ENCODE results near the gene TRPM5. TPM values are rescaled to one million over a fixed set of nuclear protein-coding genes. Genes with fewer than 3 reads are reported as not detected.

The TRPM5 gene
- total RNA-seq, 1 donor from 2014 or later: 0.34 TPM

- H3K79me2 ChIP-seq (ENCODE audit: low read depth): no peaks in the 10 kb centered on the region
- no peaks in the 10 kb centered on the region for H3K36me3 Mint-ChIP-seq
- H3K4me3 Mint-ChIP-seq: no peak overlapping the region
- no peak overlapping the region for H3K9ac ChIP-seq
- peaks cover 2% of the 10 kb centered on the region for H3K27me3 Mint-ChIP-seq (ENCODE audit: insufficient read depth, low read depth)
- no peaks in the 10 kb centered on the region for H3K9me3 ChIP-seq (ENCODE audit: low read depth)
- H3K27ac Mint-ChIP-seq: no peak overlapping the region
- no peaks in the 10 kb centered on the region for H3K4me1 ChIP-seq
- H3K27me3 ChIP-seq: peaks cover 35% of the 10 kb centered on the region
- H3F3A ChIP-seq (ENCODE audit: low read depth): no peaks in the 10 kb centered on the region
- no peaks in the 10 kb centered on the region for H4K20me1 ChIP-seq (ENCODE audit: low read depth)
- no peak overlapping the region for H2AFZ ChIP-seq (replicated peaks)
- TF ChIP-seq CTCF (IDR thresholded peaks at IDR 0.05) (no peak), EZH2phosphoT487 (IDR thresholded peaks at IDR 0.05) (no peak), EZH2 (IDR thresholded peaks at IDR 0.05) (no peak)
- H3K4me1 Mint-ChIP-seq: no peaks in the 10 kb centered on the region
- H3K9me3 Mint-ChIP-seq: no peaks in the 10 kb centered on the region
- H3K4me2 ChIP-seq: no peak overlapping the region
- no peak for DNase-seq (ENCODE audit: low spot score)
- no peak overlapping the region for H3K27ac ChIP-seq
- H3K4me3 ChIP-seq: no peak overlapping the region
- H3K36me3 ChIP-seq: no peaks in the 10 kb centered on the region
Measured at GRCh38 chr11:2433106-2433925, 11.0 kb downstream of the TRPM5 start.

GRCh38 chr11:2432628-2433071 is 11.7 kb downstream of the TRPM5 start:
- no peak overlapping the region for H3K27ac ChIP-seq
- H3K4me1 Mint-ChIP-seq: no peaks in the 10 kb centered on the region
- no peak overlapping the region for H3K9ac ChIP-seq
- no peaks in the 10 kb centered on the region for H3K36me3 ChIP-seq
- no peaks in the 10 kb centered on the region for H3K79me2 ChIP-seq (ENCODE audit: low read depth)
- peaks cover 29% of the 10 kb centered on the region for H3K27me3 ChIP-seq
- no peaks in the 10 kb centered on the region for H3K4me1 ChIP-seq
- no peaks in the 10 kb centered on the region for H3K9me3 ChIP-seq (ENCODE audit: low read depth)
- no peaks in the 10 kb centered on the region for H3K9me3 Mint-ChIP-seq
- no peak for DNase-seq (ENCODE audit: low spot score)
- H3K4me3 ChIP-seq: no peak overlapping the region
- H4K20me1 ChIP-seq (ENCODE audit: low read depth): no peaks in the 10 kb centered on the region
- no peak overlapping the region for H3K4me3 Mint-ChIP-seq
- H3K36me3 Mint-ChIP-seq: no peaks in the 10 kb centered on the region
- H3K4me2 ChIP-seq: no peak overlapping the region
- H3F3A ChIP-seq (ENCODE audit: low read depth): no peaks in the 10 kb centered on the region
- H3K27ac Mint-ChIP-seq: no peak overlapping the region
- H2AFZ ChIP-seq (replicated peaks): no peak overlapping the region
- no peak for TF ChIP-seq EZH2phosphoT487 (IDR thresholded peaks at IDR 0.05)
- no peak for TF ChIP-seq EZH2 (IDR thresholded peaks at IDR 0.05)
- no peak for TF ChIP-seq CTCF (IDR thresholded peaks at IDR 0.05)
- H3K27me3 Mint-ChIP-seq (ENCODE audit: insufficient read depth, low read depth): peaks cover 1% of the 10 kb centered on the region

- TF ChIP-seq EZH2phosphoT487 (IDR thresholded peaks at IDR 0.05) (no peak), CTCF (IDR thresholded peaks at IDR 0.05) (no peak), EZH2 (IDR thresholded peaks at IDR 0.05) (no peak)
- no peaks in the 10 kb centered on the region for H3K4me1 ChIP-seq
- no peak overlapping the region for H3K4me3 ChIP-seq
- H3K4me3 Mint-ChIP-seq: no peak overlapping the region
- DNase-seq (ENCODE audit: low spot score): no peak
- H3K9me3 Mint-ChIP-seq: no peaks in the 10 kb centered on the region
- no peak overlapping the region for H3K27ac Mint-ChIP-seq
- H3K27ac ChIP-seq: no peak overlapping the region
- no peaks in the 10 kb centered on the region for H3K36me3 ChIP-seq
- H4K20me1 ChIP-seq (ENCODE audit: low read depth): no peaks in the 10 kb centered on the region
- peaks cover 24% of the 10 kb centered on the region for H3K27me3 ChIP-seq
- no peaks in the 10 kb centered on the region for H3K79me2 ChIP-seq (ENCODE audit: low read depth)
- H3K36me3 Mint-ChIP-seq: no peaks in the 10 kb centered on the region
- no peaks in the 10 kb centered on the region for H3K4me1 Mint-ChIP-seq
- no peak overlapping the region for H3K9ac ChIP-seq
- no peaks in the 10 kb centered on the region for H3K9me3 ChIP-seq (ENCODE audit: low read depth)
- H3K4me2 ChIP-seq: no peak overlapping the region
- no peaks in the 10 kb centered on the region for H3F3A ChIP-seq (ENCODE audit: low read depth)
- H2AFZ ChIP-seq (replicated peaks): no peak overlapping the region
- H3K27me3 Mint-ChIP-seq (ENCODE audit: insufficient read depth, low read depth): peaks cover 2% of the 10 kb centered on the region
Measured at GRCh38 chr11:2432171-2432621, 12.1 kb downstream of the TRPM5 start.

Data from neural progenitor cell (in vitro differentiated cells).